ENCODE results near the gene CCL20. TPM values are rescaled to one million over a fixed set of nuclear protein-coding genes. Genes with fewer than 3 reads are reported as not detected.

Gene CCL20
- total and polyA plus RNA-seq, 2 of the 13 experiments (the other 11 are each of a cell fraction or from before 2014, with no cell fraction given) = 223 to 903 TPM

DNA sequence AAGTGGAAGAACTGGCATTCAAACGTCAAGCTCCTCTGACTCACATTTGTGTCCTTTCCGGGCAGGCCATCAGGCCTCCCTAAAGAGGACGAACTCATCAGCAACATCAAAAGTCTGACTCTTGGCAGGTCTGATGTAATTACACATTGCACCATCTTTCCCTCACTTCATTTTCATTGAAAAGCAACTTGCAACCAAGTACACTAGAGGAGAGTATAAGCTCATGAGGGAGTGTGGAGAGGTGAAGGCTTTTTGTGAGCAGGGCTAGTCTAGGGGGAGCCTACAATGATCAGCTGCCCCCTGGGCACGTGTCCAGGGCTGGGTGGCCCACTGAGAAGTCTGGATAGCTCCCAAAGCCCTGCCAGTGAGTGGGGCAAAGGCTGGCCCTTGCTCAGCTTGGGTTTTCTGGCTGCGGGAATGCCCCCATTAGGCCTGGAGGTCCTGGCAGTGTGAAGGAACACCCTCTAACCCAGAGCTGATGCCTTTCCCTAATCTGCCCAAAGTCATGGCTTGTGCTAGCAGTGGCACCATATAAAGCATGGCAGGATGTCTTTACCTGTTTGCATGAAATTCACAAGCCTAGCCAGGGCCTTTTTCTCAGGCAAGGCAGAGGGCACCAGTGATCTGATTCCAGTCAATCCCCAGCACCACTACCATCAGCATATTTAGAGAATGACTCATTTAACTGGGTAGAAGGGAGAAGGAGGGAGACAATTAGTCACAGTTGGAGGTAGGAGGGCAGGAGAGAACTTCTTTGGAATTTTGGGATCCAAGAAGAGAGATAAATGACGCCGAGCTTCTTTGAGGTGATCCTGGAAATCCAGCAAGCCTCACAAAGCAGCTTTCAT lies 49.3 kb downstream of the CCL20 start (continued):
- TF ChIP-seq, protein P1, sequence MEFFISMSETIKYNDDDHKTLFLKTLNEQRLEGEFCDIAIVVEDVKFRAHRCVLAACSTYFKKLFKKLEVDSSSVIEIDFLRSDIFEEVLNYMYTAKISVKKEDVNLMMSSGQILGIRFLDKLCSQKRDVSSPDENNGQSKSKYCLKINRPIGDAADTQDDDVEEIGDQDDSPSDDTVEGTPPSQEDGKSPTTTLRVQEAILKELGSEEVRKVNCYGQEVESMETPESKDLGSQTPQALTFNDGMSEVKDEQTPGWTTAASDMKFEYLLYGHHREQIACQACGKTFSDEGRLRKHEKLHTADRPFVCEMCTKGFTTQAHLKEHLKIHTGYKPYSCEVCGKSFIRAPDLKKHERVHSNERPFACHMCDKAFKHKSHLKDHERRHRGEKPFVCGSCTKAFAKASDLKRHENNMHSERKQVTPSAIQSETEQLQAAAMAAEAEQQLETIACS (CRISPR knock-in tag; IDR thresholded peaks at IDR 0.05) = no peak
- TF ChIP-seq, protein P2, sequence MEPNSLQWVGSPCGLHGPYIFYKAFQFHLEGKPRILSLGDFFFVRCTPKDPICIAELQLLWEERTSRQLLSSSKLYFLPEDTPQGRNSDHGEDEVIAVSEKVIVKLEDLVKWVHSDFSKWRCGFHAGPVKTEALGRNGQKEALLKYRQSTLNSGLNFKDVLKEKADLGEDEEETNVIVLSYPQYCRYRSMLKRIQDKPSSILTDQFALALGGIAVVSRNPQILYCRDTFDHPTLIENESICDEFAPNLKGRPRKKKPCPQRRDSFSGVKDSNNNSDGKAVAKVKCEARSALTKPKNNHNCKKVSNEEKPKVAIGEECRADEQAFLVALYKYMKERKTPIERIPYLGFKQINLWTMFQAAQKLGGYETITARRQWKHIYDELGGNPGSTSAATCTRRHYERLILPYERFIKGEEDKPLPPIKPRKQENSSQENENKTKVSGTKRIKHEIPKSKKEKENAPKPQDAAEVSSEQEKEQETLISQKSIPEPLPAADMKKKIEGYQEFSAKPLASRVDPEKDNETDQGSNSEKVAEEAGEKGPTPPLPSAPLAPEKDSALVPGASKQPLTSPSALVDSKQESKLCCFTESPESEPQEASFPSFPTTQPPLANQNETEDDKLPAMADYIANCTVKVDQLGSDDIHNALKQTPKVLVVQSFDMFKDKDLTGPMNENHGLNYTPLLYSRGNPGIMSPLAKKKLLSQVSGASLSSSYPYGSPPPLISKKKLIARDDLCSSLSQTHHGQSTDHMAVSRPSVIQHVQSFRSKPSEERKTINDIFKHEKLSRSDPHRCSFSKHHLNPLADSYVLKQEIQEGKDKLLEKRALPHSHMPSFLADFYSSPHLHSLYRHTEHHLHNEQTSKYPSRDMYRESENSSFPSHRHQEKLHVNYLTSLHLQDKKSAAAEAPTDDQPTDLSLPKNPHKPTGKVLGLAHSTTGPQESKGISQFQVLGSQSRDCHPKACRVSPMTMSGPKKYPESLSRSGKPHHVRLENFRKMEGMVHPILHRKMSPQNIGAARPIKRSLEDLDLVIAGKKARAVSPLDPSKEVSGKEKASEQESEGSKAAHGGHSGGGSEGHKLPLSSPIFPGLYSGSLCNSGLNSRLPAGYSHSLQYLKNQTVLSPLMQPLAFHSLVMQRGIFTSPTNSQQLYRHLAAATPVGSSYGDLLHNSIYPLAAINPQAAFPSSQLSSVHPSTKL (CRISPR knock-in tag; IDR thresholded peaks at IDR 0.05) = peak; percentile 49; the same call in 1 of the 2 replicates
- TF ChIP-seq ZBTB7A (CRISPR knock-in tag; IDR thresholded peaks at IDR 0.05) = no peak
- TF ChIP-seq PHB2 (IDR thresholded peaks at IDR 0.05; ENCODE audit: partially characterized antibody) = no peak
- TF ChIP-seq MAFK (conservative IDR thresholded peaks at IDR 0.05 in 1 of 2, IDR thresholded peaks at IDR 0.05 in 1 of 2; ENCODE audit: low read length in 2 of 2) = peak; percentile 40 to 54; a peak in 3 of 4 replicates
- TF ChIP-seq, protein P3, sequence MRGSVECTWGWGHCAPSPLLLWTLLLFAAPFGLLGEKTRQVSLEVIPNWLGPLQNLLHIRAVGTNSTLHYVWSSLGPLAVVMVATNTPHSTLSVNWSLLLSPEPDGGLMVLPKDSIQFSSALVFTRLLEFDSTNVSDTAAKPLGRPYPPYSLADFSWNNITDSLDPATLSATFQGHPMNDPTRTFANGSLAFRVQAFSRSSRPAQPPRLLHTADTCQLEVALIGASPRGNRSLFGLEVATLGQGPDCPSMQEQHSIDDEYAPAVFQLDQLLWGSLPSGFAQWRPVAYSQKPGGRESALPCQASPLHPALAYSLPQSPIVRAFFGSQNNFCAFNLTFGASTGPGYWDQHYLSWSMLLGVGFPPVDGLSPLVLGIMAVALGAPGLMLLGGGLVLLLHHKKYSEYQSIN (CRISPR knock-in tag; IDR thresholded peaks at IDR 0.05; ENCODE audit: borderline replicate concordance) = no peak
- TF ChIP-seq KAT2B (IDR thresholded peaks at IDR 0.05; ENCODE audit: borderline replicate concordance, low read depth, low read length) = no peak
- TF ChIP-seq PLRG1 (conservative IDR thresholded peaks at IDR 0.05) = no peak
- no peak for TF ChIP-seq ZNF256 (CRISPR knock-in tag; conservative IDR thresholded peaks at IDR 0.05)
- TF ChIP-seq ZNF335 (CRISPR knock-in tag; IDR thresholded peaks at IDR 0.05) = peak; percentile 91
- 0 out of 2 replicates have a peak, but pooled peaks have one; percentile 58 for TF ChIP-seq ZNF644 (CRISPR knock-in tag; IDR thresholded peaks at IDR 0.05; ENCODE audit: low read depth)
- peak; percentile 56; the same call in 1 of the 2 replicates for TF ChIP-seq FOSL1 (CRISPR knock-in tag; IDR thresholded peaks at IDR 0.05; ENCODE audit: borderline replicate concordance)
- no peak for TF ChIP-seq ZNF552 (CRISPR knock-in tag; IDR thresholded peaks at IDR 0.05; ENCODE audit: borderline replicate concordance)
- TF ChIP-seq, protein P4, sequence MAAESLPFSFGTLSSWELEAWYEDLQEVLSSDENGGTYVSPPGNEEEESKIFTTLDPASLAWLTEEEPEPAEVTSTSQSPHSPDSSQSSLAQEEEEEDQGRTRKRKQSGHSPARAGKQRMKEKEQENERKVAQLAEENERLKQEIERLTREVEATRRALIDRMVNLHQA (CRISPR knock-in tag; IDR thresholded peaks at IDR 0.05) = no peak
- TF ChIP-seq ZNF530 (CRISPR knock-in tag; IDR thresholded peaks at IDR 0.05; ENCODE audit: low read depth) = no peak
- TF ChIP-seq, protein P5, sequence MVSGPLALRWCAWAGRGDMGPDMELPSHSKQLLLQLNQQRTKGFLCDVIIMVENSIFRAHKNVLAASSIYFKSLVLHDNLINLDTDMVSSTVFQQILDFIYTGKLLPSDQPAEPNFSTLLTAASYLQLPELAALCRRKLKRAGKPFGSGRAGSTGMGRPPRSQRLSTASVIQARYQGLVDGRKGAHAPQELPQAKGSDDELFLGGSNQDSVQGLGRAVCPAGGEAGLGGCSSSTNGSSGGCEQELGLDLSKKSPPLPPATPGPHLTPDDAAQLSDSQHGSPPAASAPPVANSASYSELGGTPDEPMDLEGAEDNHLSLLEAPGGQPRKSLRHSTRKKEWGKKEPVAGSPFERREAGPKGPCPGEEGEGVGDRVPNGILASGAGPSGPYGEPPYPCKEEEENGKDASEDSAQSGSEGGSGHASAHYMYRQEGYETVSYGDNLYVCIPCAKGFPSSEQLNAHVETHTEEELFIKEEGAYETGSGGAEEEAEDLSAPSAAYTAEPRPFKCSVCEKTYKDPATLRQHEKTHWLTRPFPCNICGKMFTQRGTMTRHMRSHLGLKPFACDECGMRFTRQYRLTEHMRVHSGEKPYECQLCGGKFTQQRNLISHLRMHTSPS (CRISPR knock-in tag; IDR thresholded peaks at IDR 0.05; ENCODE audit: low read depth) = 0 out of 2 replicates have a peak, but pooled peaks have one; percentile 6
- TF ChIP-seq FOXK1 (CRISPR knock-in tag; IDR thresholded peaks at IDR 0.05; ENCODE audit: borderline replicate concordance, low read depth) = no peak
- TF ChIP-seq ZNF672 (CRISPR knock-in tag; IDR thresholded peaks at IDR 0.05) = no peak
- TF ChIP-seq ZNF12 (CRISPR knock-in tag; IDR thresholded peaks at IDR 0.05) = peak; percentile 63; the same call in 1 of the 2 replicates
- TF ChIP-seq ZNF746 (CRISPR knock-in tag; IDR thresholded peaks at IDR 0.05) = 0 out of 2 replicates have a peak, but pooled peaks have one; percentile 25
